Measurements from ENCODE around the gene ACADS.

The ACADS gene

DNA sequence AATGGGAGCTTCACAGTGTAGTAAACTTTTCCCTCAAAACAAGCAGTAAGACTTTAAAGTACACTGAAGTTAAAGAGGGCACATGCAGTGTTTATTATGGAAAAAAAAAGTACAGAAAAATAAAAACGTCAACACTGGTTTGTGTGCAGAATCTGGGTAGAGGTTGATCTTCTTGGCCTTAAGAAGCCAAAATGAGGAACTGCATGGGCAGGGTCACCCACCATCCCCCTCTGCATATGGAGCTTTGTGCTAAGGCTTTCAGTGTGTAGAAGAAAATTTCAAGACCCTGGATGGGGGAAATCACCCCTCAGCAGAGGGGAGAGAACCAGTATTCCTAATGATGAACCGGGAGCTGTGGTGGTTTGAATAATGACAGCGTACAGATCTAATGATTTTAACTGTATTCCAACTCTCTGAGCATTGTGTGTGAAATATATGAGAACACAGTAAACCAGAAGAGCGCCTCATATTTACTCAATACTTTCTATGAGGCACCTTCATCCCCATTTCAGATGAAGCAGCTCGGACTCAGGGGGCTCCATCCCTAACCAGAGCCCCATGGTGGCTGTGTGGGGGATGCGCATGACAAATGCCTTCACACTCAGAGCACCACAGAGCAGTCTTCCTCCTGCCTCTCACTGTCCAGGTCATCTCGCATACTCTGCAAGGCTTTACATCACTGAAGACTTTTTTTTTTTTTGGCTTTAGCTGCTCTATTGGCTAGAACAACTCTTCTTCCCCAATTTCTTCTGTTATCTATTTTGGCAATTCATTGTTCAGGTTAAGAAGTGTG, 33.4 kb downstream of the ACADS start:
- no peak for DNase-seq

DNA sequence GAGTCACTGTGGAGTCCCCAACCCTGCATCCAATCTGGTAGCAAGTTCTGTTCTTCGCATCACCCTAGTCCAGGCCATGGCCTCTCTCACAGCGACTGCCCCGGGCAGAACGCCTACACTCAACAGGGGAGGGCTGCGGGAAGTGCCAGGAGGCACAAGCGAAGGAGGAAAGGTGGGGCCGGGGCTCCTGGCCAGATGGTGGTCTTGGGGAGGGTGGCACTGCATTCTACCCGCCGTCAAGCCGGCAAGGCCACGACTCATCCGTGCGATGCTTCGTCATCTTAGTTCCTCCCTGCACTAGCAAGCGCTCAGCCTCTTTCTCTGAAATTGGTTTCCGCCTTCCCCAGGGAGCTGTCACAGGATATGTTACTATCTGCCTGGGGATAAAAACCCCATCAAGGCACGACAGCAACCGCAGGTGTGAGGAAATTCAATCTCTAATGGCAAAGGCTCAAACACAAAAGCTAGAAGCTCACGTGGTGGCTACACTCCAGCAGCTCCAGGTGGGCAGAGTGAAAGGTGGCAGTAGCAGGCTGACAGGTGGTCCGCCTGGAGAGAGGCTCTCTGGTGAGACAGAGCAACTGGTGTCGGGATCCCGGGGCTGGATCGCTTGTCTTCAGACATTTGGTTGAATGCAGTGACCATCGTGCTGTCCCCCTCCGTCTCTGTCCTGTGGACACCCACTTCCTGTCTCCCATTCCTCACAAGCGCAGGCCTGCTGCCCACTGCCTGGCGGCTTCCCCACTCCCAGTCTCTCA, 34.1 kb downstream of the ACADS start:
- DNase-seq, result peak; percentile 90

DNA sequence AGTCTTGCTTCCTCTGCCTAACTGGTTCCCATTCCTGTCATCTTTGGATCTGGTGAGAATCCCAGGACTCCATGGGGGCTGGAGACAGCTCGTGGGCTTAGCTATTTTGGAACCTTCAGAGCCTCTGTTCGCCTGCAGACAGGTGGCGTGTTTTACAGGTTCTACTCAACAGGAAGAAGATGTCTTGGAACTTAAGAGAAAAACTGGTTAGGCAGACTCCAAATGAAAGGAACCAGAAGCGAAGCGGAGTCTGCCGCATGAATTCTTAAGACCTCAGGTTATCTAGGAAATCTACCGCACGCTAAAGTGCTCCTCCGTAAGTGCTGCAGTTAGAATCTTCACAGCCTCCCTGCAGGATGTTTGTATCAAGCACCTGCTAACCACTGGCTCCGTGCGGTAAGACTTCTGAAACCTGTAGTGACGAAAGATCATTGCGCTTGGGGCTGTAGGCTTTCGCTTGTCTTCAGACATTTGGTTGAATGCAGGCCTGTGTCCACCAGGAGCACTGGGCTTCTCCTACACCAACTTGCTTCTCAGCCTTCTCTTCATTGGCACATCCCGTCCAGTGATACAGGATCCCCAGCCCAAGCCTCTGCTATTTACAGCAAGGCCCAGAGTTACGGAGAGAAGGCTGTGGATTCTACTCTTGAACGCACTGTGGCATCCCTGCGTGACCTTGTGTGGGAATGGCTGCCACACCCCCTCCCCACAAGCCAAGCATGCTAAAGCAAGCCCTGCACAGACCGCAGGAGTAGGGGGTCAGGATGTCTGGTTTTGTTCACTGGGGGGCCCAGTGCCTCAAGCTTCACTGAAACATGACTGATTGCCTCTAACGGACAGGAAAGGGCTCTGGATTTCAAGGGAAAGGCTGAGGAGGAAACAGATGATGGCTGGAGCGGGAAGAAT, 35.0 kb downstream of the ACADS start:
- no peak for DNase-seq

DNA sequence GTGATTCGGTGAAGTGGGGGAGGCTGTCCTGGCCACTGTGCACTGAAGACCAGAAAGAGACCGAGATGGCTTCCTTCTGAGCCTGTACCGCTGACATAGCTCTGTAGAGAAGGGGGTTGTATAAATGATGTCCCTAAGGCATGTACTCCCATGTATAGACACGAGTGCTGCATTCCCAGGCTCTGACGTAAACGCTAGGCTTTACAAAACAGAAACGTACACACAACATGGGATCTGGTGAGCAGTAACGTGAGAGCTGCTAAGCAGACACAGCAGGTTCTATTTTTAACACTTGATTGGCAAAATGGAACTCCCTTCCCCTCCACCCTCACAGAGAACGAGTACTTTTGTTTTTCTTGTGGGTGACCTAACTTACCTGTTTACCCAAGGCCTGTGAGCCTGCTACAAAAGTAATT, 35.9 kb downstream of the ACADS start:
- peak; percentile 37 for DNase-seq

DNA sequence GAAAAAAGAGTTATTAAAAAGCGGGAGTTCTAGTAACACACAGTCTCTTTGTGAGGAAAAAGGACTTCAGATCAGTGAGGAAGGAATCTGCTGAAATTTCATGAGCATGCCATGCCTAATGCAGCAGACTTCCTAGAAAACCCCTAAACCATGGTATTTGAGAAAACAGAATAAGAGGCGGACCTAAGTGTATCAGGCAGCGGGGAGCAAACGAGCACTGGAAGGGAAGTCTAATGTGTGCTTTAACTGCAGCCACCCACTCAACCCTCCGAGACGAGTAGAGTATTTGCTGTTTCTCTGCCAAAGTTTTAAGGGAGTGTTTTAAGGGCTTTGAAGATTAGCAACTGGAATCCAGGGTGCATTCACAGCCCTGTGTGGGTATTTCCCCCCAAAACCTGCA, 36.5 kb downstream of the ACADS start:
- no peak for DNase-seq

DNA sequence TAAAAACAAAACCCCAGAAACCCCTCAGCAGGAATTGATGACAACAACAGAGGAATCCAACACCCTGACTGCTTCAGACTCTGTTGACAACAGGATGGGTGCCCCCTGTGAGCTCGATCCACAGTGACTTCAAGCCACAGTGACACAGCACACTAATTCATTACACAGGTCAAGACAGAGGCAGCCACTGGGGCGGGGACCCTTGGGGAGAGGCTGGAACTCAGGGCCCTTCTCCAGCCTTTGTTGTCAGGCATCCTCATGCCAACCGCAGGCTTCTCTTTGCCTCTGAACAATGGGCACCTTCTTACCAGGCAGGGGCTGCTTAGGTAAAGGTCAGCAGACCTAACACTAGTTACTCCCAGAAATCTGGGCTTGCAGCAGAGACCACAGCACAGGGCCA, 37.6 kb downstream of the ACADS start:
- DNase-seq, result no peak

DNA sequence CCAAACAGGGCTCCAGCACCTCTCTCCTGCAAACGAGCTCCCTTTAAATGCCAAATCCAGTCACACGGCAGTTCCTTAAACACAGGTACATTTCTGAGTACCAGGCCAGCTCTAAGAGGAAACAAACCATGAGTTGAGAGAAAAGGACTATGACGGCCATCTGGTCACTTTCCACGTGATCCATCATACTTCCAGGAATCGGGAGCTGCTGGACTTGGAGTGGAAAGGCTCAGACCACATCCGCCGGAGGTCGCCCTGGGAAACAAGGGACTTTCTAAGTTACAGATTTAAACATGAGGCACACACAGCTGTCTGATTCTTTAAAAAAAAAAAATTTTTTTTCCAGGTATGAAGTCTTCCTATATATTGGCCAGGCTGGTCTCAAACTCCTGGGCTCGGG, 39.2 kb downstream of the ACADS start:
- no peak for DNase-seq

DNA sequence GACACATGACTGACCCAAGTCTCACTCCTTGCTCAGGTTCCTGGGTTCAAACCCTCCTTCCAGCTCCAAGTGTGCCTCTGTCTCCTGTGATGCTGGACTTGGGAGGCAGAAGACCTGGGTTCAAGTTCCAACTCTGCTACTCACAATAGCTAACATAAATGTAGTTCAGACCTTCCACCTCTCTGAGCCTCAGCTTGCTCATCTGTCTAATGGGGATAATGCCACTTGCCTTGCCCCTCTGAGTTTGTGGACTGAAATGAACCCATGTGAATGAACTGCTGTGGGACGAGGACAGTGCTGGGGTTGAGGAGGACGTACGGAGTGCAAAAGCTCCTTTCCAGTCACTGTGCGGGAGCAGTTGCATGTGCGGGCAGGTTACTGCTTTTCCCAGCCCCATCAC, 40.9 kb downstream of the ACADS start:
- DNase-seq, result no peak

DNA sequence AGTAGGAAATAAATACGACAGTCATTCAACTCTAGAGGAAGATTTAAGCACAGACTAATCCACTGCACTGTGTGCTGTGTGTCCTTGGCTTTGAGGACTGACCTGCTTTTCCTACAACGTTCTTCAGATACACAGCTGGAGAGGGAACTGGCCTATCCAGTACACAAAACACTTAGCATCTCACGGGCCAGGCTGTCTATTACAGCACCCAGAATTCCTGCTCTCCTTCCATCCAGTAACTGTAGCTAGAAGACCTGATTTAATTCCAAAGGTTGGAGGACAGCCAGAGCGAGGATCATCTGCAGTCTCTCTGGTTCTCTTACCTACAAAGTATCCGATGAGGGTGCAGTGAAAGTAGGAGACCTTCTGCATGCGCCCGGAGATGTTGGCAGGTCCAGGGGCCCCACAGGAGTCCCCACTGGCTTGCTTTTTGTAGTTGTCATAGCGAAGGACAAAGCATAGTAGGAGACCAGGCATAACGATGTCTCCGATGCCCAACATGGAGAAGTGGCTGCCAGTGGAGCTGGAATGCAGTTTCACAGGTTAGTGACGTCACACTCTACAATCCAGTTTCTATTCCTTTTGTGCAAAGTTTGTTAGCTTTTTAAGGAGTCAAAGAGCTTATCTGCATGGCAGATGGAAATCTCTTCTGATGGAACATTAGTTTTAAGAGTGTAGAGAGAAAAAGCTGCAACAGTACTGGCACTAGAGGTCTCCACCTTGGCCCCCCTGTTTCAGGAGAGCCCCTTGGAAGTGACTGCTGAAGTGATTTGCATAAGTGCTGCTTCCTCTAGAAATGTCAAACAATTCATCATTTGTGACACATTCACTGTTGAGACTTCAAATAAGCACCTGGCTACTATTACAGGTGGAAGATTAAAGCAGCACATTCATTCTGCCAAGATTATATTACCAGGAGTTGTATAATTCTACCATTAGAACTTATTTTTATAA, 41.7 kb downstream of the ACADS start:
- peak; percentile 49 for DNase-seq

DNA sequence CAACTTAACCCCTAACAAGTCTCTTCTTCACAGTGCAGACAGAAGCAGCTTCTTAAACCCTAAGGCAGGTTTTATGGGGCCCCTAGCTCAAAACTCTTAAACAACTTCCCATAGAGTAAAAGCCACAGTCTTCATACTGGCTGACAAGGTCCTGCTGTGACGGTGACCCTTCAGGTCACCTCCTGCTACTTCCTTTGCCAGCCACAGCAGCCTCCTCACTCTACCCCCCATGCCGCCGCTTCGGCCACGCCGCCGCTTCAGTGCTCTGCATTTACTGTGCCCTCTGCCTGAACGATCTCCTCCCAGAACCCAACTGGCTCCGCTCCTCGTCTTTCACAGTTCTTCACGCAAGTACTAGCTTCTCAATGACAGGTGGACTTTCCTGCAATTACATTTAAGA, 45.5 kb downstream of the ACADS start:
- no peak for DNase-seq

DNA sequence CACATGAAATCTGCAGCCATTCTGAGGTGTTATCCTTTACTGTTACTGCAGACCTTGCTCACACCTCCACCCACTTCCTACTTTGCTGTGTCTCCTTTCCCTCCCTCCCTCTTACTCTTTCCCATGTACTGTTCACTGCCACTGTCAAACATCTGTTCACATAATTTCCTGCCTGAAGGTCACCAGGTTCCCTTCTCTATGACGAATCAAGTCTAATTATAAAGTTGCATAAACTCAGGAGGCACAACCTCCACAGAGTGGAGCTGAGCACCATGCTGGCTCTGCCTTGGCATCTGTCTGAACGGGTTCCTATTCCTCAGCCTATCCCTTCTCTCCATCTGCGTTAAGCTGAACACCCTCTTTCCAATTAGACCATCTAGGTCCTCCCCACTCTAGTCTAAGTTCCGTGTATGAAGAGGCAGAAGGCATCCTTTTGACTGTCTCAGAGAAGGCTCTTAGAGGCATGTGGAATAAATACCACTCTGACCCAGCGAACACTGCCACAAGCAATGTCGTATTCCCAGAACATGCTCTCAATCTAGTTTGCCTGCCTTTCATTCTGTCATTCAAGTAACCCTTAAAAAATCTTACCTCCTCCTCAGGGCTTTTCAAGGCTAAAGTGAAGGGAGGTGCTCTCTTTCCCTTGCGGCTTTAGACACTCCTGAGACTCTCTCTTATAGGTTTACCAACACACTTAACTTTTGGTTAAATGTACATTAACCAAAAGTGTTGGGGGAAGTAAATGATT, 48.7 kb downstream of the ACADS start:
- no peak for DNase-seq

DNA sequence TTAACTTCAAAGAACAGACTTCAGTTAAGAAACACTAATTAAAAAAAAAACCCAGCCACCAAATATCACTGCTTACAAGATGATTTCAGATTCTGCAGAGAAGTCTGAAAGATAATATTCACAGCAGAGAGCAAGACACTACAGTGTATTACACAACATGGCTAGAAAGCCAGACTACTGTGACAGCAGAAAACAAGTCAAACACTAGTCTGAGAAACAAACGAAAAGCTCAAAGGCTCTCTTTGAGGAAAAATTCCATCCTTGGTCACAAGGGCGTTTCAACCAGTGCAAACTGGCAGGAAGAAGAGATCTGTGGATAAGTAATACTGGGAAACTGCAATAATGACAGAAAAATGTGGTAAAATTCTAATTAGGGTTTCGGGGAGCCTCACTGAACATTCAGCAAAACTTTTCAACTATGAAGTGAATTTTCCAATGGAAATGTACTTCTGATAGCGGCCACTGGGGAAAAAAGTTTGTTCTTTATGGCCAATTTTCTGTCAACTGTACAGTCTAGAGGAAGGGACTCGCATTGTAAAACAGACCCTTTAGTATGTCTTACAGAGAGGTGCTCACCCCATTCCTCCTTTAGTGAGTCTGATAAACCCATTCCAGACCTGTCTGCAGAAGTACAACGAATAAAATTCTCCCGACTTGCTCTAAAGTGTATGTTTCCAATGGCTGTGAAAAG, 50.4 kb downstream of the ACADS start:
- DNase-seq, result no peak

DNA sequence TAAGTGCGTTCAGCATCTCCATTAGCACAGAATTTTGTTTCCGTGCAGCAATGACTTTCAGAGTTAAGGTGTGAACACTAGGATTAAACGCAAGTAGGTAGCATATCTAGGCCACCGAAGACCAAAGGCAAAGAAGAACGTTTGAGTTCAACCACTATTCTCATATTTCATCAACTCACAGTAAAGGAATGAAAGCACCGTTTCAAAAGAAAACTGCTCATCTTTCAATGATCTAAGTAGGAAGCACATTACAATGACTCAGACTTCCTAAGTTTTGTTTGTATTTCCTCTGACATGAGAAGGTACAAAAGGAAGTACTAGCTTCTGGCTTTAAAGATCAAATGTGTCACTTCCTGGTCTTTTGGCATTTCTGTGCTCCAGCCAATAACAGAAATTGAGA, 57.6 kb downstream of the ACADS start:
- no peak for DNase-seq

DNA sequence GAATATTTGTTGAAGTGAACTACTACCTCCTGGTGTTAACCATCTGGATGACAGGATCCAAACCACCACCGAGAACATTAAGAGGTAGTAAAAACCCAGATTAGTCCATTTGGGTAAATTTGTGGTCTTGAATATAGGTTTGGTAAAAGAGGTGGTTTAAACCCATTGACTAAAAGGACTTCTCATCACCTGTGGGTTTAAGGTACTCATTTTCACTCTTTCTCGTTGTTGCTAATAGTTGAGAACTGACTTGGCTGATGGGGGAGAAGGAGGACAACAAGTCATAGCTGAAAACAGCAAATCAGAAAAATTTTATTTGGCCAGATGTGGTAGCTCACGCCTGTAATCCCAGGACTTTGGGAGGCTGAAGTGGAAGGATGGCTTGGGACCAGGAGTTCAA, 59.2 kb downstream of the ACADS start:
- DNase-seq, result no peak

DNA sequence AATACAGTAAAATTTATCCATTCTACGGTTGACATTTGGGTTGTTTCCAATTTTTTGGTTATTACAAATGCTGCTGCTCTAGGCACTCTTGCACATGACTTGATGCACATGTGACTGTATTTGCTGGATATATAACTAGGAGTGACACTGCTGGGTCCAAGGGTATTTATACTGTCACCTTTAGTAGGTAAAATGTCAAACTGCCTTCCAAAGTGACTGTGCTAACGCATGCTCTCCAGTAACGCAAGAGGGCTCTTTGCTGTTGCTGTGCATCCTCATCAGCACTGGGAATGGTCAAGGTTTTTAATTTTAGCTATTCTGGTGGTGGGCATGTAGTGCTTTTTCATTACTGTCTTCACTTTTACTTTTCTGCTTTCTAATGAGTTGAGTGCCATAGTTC, 62.3 kb downstream of the ACADS start:
- no peak for DNase-seq
